ENCODE data around the gene FILIP1L.
A peak's percentile ranks its signal among the peaks of the same experiment; 100 is the strongest.
"Not testable (repeated sequence)": the region's sequence is repeated elsewhere in the genome, so short reads cannot be mapped to it uniquely, and the experiment has no call there.

Gene FILIP1L

DNA sequence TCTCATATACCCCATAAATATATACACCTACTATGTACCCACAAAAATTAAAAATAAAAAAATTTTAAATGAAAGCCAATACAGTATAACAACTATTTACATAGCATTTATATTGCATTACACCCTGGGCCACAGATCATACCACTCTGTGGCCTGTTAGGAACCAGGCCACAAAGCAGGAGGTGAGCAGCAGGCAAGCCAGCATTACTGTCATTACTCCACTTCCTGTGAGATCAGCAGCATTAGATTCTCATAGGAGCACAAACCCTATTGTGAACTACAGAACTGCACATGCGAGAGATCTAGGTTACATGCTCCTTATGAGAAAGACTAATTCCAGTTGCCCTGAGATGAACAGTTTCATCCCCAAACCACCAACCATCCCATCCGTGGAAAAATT, 17.4 kb downstream of the FILIP1L start:
- peak; percentile 35 for DNase-seq

DNA sequence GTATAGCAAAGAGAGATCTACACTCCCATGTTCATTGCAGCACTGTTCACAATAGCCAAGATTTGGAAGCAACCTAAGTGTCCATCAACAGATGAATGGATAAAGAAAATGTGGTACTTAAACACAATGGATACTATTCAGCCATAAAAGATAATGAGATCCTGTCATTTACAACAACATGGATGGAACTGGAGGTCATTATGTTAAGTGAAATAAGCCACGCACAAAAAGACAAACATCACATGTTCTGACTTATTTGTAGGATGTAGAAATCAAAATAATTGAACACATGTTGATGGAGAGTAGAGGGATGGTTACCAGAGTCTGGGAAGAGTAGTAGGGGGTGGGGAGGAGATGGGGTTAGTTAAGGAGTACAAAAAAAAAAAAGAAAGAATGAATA, 18.0 kb downstream of the FILIP1L start:
- DNase-seq = not testable (repeated sequence)

DNA sequence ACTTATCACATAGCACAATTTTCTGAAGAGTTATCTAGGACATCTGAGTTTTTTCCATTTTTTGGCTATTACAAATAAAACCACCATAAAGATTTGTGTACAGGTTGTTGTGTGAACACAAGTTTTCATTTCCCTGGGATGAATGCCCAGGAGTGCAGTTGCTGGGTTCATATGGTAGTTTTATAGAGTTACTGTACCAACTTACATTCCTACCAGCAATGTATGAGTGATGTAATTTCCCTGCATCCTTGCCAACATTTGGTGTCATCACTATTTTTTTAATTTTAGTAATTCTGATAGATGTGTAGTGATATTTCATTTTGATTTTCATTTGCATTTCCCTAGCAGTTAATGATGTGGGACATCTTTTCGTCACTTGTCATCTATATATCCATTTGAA, 20.5 kb downstream of the FILIP1L start:
- DNase-seq = no peak

DNA sequence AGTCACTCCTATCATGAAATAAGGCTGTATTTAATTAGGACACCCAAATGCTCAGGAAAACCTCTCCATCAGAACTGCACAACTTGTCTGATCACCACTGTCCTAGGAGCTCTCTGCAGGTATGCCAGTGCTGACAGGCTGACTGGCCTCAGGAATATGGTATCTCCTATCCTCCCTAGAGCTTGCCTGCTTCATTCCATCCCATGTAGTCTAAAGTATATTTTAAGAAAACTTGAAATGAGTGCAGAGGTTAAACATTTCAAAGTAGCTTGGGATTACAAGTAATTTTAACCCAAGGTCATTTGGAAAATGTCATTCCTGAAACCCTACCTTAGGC, 23.7 kb downstream of the FILIP1L start:
- DNase-seq = no peak

DNA sequence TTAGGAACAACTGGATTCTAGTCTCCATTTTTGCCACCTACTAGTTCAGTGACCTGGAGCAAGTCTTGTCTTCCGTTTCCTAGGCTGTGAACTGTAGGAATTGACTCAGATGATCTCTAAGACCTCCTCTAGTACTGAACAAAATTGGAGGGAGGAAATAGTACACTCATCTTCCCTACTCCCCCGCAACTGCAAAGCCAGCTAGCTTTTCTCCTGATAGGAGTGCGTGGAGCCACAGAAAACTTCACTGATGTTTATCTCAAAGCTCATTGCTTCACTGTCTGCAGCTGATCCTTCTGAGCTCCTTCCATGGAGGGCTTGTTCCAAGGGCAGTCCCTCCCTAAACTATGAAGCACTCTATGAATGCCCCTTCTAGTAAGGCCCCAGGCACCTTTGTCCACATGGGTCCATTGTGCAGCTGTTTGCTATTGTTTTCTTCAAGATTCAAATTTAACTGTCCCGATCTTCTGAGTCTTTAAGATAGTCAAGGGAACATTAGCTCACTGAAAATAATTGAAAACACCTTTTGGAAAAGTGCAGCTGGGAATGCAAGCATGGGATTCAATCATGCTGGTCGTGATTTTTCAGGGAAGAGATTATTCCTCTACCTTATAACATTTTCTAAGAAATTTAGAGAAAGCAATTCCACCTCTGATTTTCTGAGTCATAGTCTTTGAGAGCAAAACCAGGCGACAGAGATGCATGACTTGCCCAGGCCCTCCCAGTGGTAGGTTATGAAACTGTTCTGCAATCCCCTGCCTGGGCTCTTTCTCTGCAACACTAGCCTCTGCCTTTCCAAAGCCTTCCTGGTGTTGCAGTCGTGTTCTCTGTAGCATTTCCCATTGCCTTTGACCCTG, 24.3 kb downstream of the FILIP1L start:
- DNase-seq = peak; percentile 69

DNA sequence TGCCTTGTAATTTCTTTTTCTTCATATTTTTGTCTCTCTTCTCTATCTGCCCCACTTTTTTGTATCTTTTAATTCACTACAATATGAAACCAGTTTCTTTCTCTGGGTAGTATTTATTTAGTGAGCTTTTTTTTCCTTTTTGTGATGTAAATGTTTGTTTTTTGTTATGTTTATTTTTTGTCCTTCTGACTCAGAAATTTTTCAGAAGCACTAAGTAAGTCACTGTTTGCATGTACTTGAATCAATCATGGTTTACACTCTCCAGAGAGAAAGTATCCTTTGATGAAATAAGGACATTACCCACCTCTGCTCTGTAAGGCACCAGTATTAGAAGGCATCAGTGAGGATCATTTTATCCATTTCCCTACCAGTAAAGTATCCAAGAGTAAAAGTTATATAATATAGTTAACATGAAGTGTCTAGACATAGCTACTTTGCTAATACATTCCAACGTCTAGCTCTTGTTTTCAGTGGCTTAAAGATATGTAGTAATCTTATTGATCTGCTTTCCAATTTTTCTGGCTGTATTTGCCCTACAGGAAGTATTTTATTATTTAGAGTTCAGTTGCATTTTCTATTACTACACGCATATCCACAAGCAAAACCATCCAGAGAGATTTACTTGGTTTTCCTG, 25.4 kb downstream of the FILIP1L start:
- peak; percentile 14 for DNase-seq

DNA sequence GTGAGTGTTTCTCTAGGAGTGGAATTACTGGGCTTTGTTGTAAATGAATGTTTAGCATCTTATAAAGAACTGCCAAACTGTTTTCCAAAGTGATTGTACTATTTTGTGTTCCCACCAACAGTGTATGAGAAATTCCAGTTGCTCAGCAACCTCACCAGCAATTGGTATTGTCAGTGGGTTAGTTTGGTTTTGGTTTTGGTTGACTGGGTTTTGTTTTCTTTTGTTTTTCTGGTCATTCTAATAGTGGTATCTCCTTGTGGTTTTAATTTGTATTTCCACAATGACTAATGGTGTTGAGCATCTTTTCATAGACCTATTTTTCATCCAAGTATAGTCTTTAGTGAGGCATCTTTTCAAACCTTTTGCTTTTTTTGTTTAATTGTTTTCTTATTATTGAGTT, 27.1 kb downstream of the FILIP1L start:
- DNase-seq = peak; percentile 82

DNA sequence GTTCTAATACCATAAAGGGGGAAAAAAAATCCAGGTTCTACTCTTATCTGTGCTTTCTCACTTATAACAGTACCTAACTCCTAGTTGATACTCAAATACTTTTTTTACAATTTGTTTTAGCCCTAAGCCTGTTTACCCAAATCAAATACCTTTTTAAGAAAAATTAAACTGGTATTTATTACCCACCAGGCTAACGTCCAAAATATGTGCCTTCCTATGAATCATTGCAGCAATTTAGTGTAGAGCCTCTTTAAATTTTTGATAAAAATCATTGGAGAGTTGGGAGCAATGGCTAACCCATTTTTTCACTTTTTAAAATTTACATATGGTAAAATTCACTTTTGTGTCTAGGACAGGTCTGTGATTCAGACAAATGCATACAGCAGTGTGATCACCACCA, 27.9 kb downstream of the FILIP1L start:
- no peak for DNase-seq

DNA sequence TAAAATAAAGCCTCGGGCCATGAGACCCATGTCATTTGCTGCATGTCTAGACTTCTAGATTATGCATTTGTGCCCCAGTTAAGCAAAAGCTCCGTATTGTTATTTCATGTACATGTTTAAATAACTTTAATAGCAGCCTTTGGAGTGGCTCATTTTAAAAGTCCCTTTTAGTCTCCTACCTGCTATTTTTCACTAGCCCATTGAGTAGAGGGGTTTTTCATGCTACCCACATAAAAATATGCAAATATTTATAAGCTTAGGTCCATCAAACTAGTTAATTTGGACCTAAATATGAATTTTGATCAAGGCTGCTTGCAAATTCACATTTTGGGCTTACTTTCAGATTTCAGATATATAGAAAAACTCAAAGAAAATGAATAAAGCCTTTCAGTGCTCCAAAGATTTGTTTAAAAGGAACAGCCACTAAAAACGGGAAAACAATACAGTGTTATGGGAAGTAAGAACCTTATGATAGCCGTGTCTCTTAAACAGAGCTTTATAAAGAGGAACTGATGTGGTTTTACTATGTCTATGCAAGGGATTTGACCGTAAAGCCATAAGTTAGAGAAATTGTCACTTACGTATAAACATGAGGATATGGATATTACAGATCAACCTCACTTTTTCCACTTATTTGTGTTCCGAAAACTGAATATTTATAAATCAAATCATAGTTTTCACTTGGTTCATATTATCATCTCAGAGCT, 30.0 kb downstream of the FILIP1L start:
- DNase-seq = no peak

DNA sequence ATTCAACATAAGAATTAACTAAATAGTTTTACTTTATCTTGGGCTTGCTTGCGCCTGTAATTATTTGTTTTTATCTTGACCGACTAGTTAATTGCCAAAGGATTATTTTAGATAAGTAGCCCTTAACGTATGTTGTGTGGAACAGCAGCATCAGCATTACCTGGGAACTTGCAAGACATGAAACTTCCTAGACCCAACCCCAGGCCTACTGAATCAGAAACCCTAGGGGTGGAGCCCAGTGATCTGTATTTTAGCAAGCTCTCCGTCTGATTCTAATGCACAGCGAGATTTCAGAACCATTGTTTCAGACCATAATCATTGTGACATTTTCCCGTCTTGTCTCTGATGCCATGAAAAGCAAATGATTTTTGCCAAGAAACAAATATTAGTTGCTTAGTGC, 31.1 kb downstream of the FILIP1L start:
- peak; percentile 15 for DNase-seq

DNA sequence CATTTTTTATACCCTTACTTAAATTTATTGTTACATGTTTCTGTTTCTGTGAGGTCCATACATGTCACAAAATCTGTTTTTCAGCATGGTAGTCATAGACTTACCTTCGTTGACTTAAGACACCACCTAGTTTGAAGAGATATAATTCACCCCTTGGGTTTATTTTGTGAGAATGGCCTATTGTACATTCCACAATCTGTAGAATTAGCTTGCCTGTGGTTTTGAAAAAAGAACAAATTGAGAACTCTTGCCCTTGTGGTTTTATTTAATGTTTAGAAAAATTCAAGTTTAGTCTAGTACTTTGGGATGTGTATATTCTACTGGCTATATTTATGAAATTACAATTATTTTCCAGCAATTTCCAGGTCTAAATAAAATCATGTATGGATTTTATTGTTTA, 31.6 kb downstream of the FILIP1L start:
- DNase-seq = no peak

DNA sequence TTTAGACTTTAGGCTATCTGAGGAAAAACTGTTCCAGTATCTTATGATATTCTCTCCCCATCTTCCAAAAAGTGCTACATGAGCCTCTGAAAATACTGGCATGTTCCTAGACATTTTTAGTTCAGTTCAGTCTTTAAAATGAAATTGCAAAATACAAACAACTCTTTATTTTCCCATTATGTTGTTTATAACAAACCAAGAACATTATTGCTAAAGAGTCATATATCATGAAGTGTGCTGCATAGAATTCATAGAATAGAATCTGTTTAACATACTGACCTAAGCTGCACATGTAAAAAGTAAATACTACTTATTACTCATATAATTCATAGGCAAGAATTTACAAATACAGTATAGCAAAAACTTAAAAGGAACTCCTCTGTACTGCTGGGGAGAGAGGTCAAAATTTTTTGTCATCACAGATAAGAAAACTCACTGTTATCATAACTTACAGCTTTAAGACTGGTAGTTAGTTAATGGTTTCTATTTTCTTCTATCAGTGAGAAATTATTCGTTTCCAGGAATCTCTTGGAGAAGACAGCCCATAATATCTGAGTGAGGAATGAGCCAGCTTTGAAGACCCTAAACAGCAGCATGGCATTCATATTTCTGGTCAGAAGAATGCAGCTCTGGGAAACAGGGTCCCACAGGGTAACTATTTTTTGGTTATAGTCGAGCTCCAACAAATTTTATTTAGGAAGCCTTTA, 32.2 kb downstream of the FILIP1L start:
- no peak for DNase-seq

DNA sequence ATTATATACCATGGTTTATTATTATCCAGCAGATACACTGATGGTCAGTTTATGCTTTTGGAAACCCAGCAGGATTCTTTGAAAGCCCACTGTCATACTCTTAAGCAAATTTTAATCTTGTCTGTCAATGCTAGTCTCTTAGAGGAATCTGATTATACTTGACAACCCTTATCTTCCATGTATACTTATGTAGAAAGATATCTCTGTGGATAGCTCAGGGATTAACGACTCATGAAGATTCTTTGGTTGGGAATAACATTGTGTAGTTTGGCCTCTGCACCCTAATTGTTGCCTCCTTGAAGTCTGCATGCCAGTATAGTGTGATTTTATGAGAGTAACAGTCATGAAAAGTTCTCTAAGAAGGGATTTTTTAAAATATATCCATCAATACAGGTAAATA, 33.0 kb downstream of the FILIP1L start:
- no peak for DNase-seq

DNA sequence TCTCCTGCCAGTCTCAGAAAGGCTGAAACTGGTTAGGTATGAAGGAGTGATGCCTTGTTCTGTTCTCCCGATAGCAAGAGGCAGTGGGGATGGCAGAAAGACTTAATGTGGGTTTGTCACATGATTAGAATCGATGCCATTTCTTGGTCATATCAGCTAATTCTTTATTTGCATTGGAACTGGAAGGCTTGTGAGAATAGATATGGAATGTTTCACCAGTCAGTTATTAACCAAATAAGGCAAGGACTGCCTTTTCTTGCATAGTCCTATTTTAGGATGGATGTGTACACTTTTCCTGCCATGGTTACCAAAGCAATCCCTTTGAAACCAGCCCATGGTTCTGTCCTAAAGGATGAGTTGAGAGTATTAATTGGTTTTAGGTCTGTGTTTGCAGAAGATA, 33.7 kb downstream of the FILIP1L start:
- DNase-seq = no peak

DNA sequence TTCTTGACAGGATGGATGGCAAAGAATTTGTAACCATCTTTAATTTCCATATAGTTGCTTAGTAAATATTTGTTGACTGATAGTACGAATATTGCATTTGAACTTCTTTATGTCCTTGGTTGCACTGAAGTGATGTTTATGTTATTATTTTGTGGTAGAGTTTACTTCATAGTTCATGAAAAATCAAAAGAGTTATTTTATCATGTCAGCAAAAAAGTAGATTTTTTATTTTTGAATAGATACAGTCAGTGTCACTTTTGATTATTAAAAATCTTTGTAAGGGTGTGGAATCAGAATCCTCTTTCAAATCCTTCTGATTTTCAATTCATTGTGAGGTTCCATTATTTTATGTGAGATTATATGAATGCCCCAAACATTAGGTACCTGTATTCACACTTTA, 35.0 kb downstream of the FILIP1L start:
- no peak for DNase-seq

DNA sequence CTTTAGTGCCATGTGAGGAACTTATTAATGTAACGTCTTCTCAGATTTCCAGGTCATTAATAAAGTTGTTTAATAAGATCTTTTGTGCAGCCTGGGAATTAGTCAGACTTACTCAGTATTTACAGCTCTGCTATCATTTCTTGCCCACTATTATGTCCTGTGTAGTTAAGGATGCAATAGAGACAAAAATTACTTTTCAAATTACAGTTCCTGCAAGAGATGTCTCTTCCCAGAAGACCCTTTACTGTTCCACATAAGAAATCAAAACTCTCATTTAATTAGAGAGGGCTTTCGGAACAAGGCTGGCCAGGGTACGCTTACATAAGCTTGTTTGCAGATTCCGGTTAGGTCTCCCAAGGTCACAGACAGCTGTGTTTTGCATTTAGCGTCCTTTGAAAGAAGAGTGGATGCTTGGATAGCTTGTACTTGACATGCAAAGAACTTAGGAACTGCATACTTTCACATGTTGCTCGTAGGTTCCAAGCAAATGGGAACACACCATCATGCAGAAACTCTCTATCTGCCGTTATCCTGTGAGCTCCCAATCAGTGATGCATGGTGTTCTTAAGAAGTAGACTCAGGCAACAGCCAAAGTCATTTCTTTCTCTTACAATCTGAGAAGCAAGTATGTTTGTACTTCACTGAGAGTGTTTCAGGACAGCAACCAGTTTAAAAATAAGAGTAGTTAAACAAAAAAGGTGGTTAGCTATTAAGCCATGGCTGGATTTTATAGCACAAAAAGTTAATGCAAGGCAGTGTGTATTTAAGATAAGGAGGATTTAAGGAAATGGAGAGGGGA, 37.4 kb downstream of the FILIP1L start:
- DNase-seq = no peak

DNA sequence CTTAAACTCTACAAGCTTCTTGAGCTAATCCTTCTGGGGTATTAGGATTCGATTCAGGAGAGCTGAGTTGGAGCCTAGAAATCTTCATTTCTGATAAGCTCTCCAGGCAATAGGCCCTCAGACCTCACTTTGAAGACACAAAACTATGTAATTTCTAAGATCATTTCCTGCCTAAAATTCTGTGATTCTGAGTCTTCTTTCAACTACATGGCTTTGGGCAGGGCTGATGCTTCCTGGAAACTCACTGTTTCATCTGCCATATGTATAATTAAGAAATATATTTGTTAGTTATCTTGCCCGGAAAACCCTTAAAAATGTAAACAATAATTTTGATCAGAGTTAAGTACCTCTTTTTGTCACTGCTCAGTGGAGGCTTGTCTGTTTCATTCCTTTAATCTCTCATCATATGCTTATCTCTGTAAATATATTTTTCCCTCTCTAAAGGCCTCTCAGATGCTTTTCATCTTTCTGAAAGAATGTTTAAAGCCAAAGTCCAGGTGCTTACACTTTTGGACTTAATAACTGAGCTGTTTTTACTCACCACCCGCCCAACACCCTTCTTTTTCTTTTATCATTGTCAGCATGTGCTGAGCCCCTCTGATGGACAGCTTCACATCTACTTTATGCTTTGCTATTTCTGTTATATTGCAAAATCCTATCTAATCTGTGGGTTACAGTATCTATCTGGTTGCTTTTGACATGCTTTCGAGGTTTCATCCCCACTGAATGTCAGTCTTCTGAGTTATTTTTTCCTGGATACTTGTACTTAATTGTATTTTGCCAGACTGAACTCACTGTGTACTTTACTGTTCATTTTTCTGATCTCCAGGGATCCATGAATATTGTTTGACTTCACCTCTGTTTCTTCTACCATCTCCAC, 38.2 kb downstream of the FILIP1L start:
- DNase-seq = no peak

DNA sequence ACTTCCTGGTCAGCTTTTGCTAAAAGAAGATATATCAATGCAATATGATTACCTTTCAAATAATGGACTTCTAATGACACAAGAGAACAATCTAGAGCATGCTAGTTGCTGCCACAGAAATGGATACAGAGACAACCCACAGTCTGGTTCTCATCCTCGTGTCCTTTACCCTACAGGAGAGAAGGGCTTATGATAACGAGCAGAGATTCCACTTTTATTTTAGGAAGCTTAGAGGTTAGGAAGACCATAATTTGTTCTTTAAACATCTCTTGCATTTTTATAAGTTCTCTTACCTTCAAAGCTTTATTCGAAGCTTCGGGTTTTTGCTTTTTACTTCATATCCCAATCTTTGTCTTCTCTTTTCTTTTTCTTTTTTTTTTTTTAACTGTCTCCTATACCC, 39.1 kb downstream of the FILIP1L start:
- DNase-seq = no peak

DNA sequence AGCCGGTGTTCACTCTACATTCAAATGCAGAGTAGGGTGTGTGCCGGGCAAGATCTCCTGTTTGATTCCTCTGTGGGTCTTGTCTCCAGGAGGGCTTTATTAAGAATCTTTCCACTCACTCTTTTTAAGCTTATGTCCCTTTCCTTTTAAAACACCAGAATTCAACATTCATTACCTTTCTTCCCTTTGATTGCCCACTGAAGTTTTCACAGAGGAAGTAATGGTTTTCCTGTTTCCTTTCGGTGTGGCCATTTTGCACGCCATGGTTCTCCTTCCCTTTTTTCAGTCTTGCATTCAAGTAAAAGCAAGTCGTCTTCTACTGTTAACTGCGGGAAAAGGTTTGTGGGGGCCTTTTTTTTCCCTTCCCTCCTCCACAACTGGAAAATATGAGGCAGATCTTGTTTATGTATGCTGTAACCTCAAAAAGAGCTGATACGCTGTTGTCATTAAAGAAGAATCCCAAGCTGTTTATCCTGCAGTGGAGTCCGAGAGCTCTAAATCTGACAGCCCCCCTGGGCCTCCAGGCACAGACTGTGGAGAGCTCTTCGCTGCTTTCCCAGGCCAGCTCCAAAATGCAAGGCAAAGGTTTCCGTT, 40.5 kb downstream of the FILIP1L start:
- DNase-seq = peak; percentile 56

DNA sequence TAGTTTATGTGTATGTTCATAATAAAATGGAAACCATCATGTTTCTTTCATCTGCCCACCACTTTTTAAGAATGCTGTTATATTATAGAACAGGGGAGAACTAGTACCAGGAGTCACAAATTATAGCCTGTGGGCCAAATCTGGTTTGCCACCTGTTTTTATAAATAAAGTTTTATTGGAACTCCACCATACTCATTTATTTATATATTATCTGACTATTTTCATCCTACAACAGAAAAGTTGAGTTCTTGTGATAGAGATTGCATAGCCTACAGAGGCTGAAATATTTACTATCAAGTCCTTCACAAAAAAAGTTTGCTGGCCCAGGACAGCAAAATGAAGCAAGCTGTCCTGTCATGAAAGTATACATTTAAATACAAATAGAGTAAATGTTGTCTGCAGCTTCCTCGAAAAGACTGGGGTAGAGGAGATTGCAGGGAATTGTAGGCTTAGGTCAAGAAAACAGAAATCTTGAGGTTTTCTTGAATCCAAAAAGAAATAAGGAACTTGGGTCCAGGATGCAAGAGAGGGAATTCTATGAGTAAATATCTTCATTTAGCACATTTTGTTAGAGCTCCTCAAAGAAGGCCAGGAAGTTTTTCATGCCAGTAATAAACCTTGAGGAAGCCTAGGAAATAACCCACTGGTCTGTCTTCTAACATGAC, 41.1 kb downstream of the FILIP1L start:
- no peak for DNase-seq

All from activated CD4-positive, alpha-beta T cell treated with anti-CD3 and anti-CD28 coated beads, Interleukin-10, Interleukin-2, amounts not matched to agents 100 ng/mL and 50 ng/mL, durations not matched to agents 16 hours and 8 hours (primary cell).